A549 (cell line): Measurements from ENCODE around the gene GHRHR. TPM values are rescaled to one million over a fixed set of nuclear protein-coding genes. Genes with fewer than 3 reads are reported as not detected.

Experiments used
- ATAC-seq, 2 experiments: fragments of 200-7000 bp in 1 of 2; fragments of >200 bp in 1 of 2; cut with Nextera tagmentation in 1 of 2; cut with Tn5 transposase in 1 of 2; 3 replicates each; pipeline versions ENCODE4 v1.8.0 to v1.9.1; 2018 to 2020; ENCODE audit warnings: mild to moderate bottlenecking in 1 of 2, moderate library complexity in 1 of 2
- CTCF ChIA-PET: fragments of 300-600 bp; sonication (Branson Sonifier 250); formaldehyde crosslinking; extraction: SDS; loops from one replicate; lab custom pipeline; 2021; ENCODE audit warnings: antibody characterized with exemption, inconsistent platforms; lab: Yijun Ruan, JAX
- POLR2A ChIA-PET: fragments of 350-600 bp; formaldehyde crosslinking; extraction: SDS; loops from one replicate; lab custom pipeline; 2021; ENCODE audit warnings: antibody characterized with exemption, inconsistent platforms; lab: Yijun Ruan, JAX
- DNase-seq, 2 experiments: peaks; one replicate each; pipeline versions ENCODE4 v3.0.0 to v3.0.0-alpha.2; 2011 to 2016; ENCODE audit warnings: low read depth in 1 of 2, low spot score in 1 of 2
- FAIRE-seq: peaks from 2 replicates; lab custom pipeline; 2011; peaks lifted over from hg19 to GRCh38; lab: Jason Lieb, UNC
- H3K27ac ChIP-seq, 2 experiments: fragments of >200 bp; sonication (Bioruptor Twin); formaldehyde crosslinking; 3 replicates each; pipeline ENCODE4 v1.5.1; 2016 to 2017
- H3K4me1 ChIP-seq: fragments of >200 bp; sonication (Bioruptor Twin); formaldehyde crosslinking; 3 replicates; pipeline ENCODE4 v1.6.1; 2016
- H3K4me2 ChIP-seq: fragments of >200 bp; sonication (Bioruptor Twin); formaldehyde crosslinking; 3 replicates; pipeline ENCODE4 v1.6.1; 2016
- H3K4me3 ChIP-seq: fragments of >200 bp; sonication (Bioruptor Twin); formaldehyde crosslinking; 3 replicates; pipeline ENCODE4 v1.5.1; 2016
- H3K9me3 ChIP-seq: fragments of >200 bp; sonication (Bioruptor Twin); formaldehyde crosslinking; 3 replicates; pipeline ENCODE4 v1.6.1; 2016
- BCL3 ChIP-seq: fragments of >200 bp; sonication (Bioruptor Twin); formaldehyde crosslinking; IDR thresholded peaks from 3 replicates; pipeline ENCODE4 v1.6.1; 2016
- CEBPB ChIP-seq, 2 experiments: fragments of >200 bp in 1 of 2; sonication (Bioruptor Twin) in 1 of 2; formaldehyde crosslinking in 1 of 2; IDR thresholded peaks; 2 replicates each; pipeline ENCODE4 v1.6.1; 2012 to 2016
- EHMT2 ChIP-seq: fragments of 200-600 bp; sonication (generic); IDR thresholded peaks from 2 replicates; pipeline ENCODE4 v1.6.1; 2016; ENCODE audit warnings: antibody characterized with exemption, low read depth, mild to moderate bottlenecking, moderate library complexity
- EP300 ChIP-seq, 2 experiments: fragments of >200 bp; sonication (Bioruptor Twin); formaldehyde crosslinking; IDR thresholded peaks; 2 replicates in 1 of 2; 3 replicates in 1 of 2; pipeline ENCODE4 v1.6.1; 2016 to 2017
- HES2 ChIP-seq: fragments of >200 bp; sonication (Bioruptor Twin); formaldehyde crosslinking; IDR thresholded peaks from 2 replicates; pipeline ENCODE4 v1.6.1; 2016
- HMGXB4 ChIP-seq: fragments of 250-450 bp; sonication (Bioruptor Pico); IDR thresholded peaks from 2 replicates; pipeline ENCODE4 v1.5.0; 2021; ENCODE audit warnings: mild to moderate bottlenecking, moderate library complexity, borderline replicate concordance
- MAFK ChIP-seq: fragments of 450-650 bp; IDR thresholded peaks from 2 replicates; pipeline ENCODE4 v1.6.1; 2014; ENCODE audit not compliant: partially characterized antibody
- MAX ChIP-seq: IDR thresholded peaks from 2 replicates; pipeline ENCODE4 v1.6.1; 2012
- MYC ChIP-seq: IDR thresholded peaks from 2 replicates; pipeline ENCODE4 v1.6.1; 2012; ENCODE audit warnings: mild to moderate bottlenecking, inconsistent platforms, low read length, improper control_type of control experiment, borderline replicate concordance
- NPAS2 ChIP-seq: fragments of 250-450 bp; sonication (Bioruptor Pico); IDR thresholded peaks from 2 replicates; pipeline ENCODE4 v1.8.0; 2022; ENCODE audit warnings: mild to moderate bottlenecking, moderate library complexity, borderline replicate concordance
- PBX3 ChIP-seq: IDR thresholded peaks from 2 replicates; pipeline ENCODE4 v1.6.1; 2012
- PHF8 ChIP-seq: fragments of 200-600 bp; sonication (generic); IDR thresholded peaks from 2 replicates; pipeline ENCODE4 v1.6.1; 2016; ENCODE audit warnings: low read depth, mild to moderate bottlenecking, antibody characterized with exemption, moderate library complexity, borderline replicate concordance
- RAD21 ChIP-seq, 2 experiments: fragments of >200 bp in 1 of 2; sonication (Bioruptor Twin) in 1 of 2; formaldehyde crosslinking in 1 of 2; IDR thresholded peaks in 1 of 2; conservative IDR thresholded peaks in 1 of 2; 2 replicates in 1 of 2; 3 replicates in 1 of 2; pipeline ENCODE4 v1.6.1; 2012 to 2018; ENCODE audit warnings: inconsistent platforms in 1 of 2
- RARB ChIP-seq: fragments of 250-450 bp; sonication (Bioruptor Pico); IDR thresholded peaks from 2 replicates; pipeline ENCODE4 v1.8.0; 2021; ENCODE audit warnings: mild to moderate bottlenecking, moderate library complexity
- TFCP2L1 ChIP-seq: fragments of 250-450 bp; sonication (Bioruptor Pico); IDR thresholded peaks from 2 replicates; pipeline ENCODE4 v1.5.0; 2021; ENCODE audit warnings: mild to moderate bottlenecking
- ZC3H11A ChIP-seq: fragments of 450-650 bp; IDR thresholded peaks from 2 replicates; pipeline ENCODE4 v1.6.1; 2014; ENCODE audit warnings: antibody characterized with exemption, mild to moderate bottlenecking
- ZFP36 ChIP-seq: fragments of 450-650 bp; IDR thresholded peaks from 2 replicates; pipeline ENCODE4 v1.6.1; 2014; ENCODE audit warnings: borderline replicate concordance; ENCODE audit not compliant: partially characterized antibody
- ZSCAN20 ChIP-seq: fragments of 250-450 bp; sonication (Bioruptor Pico); IDR thresholded peaks from 2 replicates; pipeline ENCODE4 v1.8.0; 2022; ENCODE audit warnings: mild to moderate bottlenecking, moderate library complexity
- WGBS: methylation state at CpG from one replicate; pipeline ENCODE4 v1.1.6; 2017; ENCODE audit errors: missing lambda C conversion rate; 5-methylcytosine and 5-hydroxymethylcytosine counted together
- polyA plus RNA-seq, 4 experiments: library from polyadenylated mRNA; depleted of rRNA in 3 of 4; stranded (reverse); fragments of >200 nt; fragmentation: RNase III in 1 of 4; extraction: RNeasy Plus Mini Kit Qiagen cat#74134 plus additional on column Dnase treatment in 1 of 4; gene quantifications; 2 replicates in 3 of 4; 3 replicates in 1 of 4; pipeline ENCODE4 v1.2.3, GENCODE V29; 2011 to 2017

Gene GHRHR
- polyA plus RNA-seq, 2 of the 4 experiments (the other 2 are of a cell fraction): not detected

- FAIRE-seq: no peak
- no peak for TF ChIP-seq MAX
- TF ChIP-seq, all 56 proteins: peak for 0
These were observed 33.1 kb upstream of the GHRHR start for GRCh38 chr7:30930621-30931020.

GRCh38 chr7:30931161-30931928, 32.4 kb upstream of the GHRHR start:
- ATAC-seq: no peak
- ChIA-PET POLR2A (no interaction called here), CTCF (interaction anchor here (0.5 to 5.4 kb wide), 7 partner anchors 8 to 203 kb away, joined by 3 to 37 read pairs (median 3); no protein-coding TSS in a partner anchor)
- H3K4me2 ChIP-seq: no peak overlapping the region
- H3K4me3 ChIP-seq: no peak overlapping the region
- FAIRE-seq: no peak
- TF ChIP-seq CEBPB (IDR thresholded peaks at IDR 0.05) (no peak), RARB (CRISPR knock-in tag) (no peak), BCL3 (no peak), RAD21 (conservative IDR thresholded peaks at IDR 0.05 in 1 of 2, IDR thresholded peaks at IDR 0.05 in 1 of 2) (no peak), TFCP2L1 (CRISPR knock-in tag) (no peak), ZC3H11A (no peak), HES2 (no peak), HMGXB4 (no peak), ZSCAN20 (CRISPR knock-in tag) (no peak), MAFK (no peak), MYC (no peak), PBX3 (no peak), PHF8 (no peak), EP300 (IDR thresholded peaks at IDR 0.05) (no peak), EHMT2 (no peak), NPAS2 (no peak), ZFP36 (no peak)
- no peak overlapping the region for H3K27ac ChIP-seq
- WGBS: 78% methylated on average over 23 of the region's 24 CpGs
- peaks cover 5% of the 10 kb centered on the region; the same call in 1 of the 3 replicates for H3K9me3 ChIP-seq
- no peaks in the 10 kb centered on the region for H3K4me1 ChIP-seq
- no peak for DNase-seq

More at GRCh38 chr7:30930621-30931020, 33.1 kb upstream of the GHRHR start:
- Histone ChIP-seq H3K4me1 (no peaks in the 10 kb centered on the region), H3K4me3 (no peak overlapping the region), H3K4me2 (no peak overlapping the region), H3K9me3 (peaks cover 5% of the 10 kb centered on the region; the same call in 1 of the 3 replicates), H3K27ac (no peak overlapping the region)
- 46% methylated on average over 8 of the region's 8 CpGs for WGBS
- ChIA-PET POLR2A (no interaction called here), CTCF (interaction anchor here (0.5 to 5.4 kb wide), 6 partner anchors 9 to 204 kb away, joined by 3 to 37 read pairs (median 3); no protein-coding TSS in a partner anchor)
- ATAC-seq: no peak
- no peak for DNase-seq
